Glomerular endothelial cell (primary cell): ENCODE measurements around the gene DUSP18. TPM values are rescaled to one million over a fixed set of nuclear protein-coding genes. Genes with fewer than 3 reads are reported as not detected.
A peak's percentile ranks its signal among the peaks of the same experiment; 100 is the strongest.
"Not testable (repeated sequence)": the region's sequence is repeated elsewhere in the genome, so short reads cannot be mapped to it uniquely, and the experiment has no call there.

Experiments used
- DNase-seq: peaks from one replicate; pipeline ENCODE4 v3.0.0-alpha.2; 2011; ENCODE audit warnings: low read depth, low spot score; ENCODE audit errors: extremely low read depth
- total RNA-seq: library from RNA; depleted of rRNA; stranded (reverse); fragments of >200 nt; gene quantifications from 2 replicates; pipeline ENCODE4 v1.2.3, GENCODE V29; 2015

The DUSP18 gene
- total RNA-seq, 1 donor from 2014 or later: 16.5 TPM

DNA sequence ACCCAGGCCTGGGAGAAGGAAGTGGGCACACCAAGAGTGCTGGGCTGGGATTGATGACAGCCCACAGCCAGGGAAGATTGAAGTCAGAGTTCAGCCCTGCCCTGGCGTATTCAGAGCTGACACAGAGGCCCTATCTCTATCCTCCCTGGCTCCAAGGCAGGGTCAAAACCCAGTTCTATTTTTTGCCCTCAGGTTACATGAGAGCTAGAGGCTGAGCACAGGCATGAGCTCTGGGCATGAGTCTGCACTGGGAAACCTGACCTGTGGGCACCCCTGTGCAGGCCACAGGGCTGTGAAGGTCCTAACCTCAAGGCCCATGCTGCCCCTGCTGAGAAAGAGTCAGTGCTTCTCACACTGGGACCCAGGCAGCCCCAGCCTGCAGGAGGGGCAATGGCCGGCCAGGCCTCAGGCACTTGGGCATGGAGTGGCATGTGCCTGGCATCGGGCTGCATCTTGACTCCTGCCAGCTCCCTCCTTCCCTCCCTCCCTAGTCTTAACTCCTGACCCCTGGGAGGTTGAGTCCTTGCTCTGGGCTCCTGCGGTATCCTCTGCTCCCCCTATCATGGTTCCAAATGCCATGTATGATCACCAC, 26.7 kb downstream of the DUSP18 start:
- DNase-seq: no peak

DNA sequence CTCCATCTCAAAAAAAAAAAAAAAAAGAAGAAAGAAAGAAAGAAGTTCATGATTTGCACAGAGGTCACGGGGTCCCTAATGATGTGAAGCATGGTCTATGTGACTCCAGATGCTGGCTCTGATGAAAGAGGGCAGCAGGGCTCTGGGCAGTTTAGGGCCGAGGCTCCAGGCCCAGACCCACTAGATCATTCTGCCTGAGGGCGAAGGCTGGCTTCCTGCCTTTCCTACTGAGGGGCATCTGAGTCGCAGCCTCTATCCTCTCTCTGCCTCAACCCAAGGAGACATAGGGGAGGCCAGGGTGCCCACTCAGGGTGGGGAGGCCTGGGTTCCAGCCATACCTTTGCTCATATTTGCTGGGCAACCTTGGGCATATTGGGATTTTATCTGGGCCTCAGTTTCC, 27.3 kb downstream of the DUSP18 start:
- no peak for DNase-seq

DNA sequence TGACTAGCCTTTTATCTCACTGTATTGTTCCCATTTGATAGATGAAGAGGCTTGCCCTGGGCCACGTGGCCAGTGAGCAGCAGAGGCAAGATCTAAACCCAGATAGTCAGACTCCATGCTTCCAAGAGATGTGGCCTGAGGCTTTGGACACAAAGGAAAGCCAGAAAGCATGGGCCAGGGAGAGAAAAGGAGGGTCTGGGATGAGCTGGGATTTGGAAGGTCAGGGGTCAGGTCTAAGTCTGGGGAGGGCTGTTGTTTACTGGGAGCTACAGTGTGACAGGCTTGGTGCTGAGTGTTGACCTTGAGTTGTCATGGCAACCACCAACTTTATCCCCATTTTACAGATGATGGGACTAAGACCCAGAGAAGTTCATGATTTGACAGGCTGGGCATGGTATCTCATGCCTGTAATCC, 30.0 kb downstream of the DUSP18 start:
- DNase-seq: no peak

GRCh38 chr22:30636226-30637077, 31.2 kb downstream of the DUSP18 start:
- DNase-seq: no peak

DNA sequence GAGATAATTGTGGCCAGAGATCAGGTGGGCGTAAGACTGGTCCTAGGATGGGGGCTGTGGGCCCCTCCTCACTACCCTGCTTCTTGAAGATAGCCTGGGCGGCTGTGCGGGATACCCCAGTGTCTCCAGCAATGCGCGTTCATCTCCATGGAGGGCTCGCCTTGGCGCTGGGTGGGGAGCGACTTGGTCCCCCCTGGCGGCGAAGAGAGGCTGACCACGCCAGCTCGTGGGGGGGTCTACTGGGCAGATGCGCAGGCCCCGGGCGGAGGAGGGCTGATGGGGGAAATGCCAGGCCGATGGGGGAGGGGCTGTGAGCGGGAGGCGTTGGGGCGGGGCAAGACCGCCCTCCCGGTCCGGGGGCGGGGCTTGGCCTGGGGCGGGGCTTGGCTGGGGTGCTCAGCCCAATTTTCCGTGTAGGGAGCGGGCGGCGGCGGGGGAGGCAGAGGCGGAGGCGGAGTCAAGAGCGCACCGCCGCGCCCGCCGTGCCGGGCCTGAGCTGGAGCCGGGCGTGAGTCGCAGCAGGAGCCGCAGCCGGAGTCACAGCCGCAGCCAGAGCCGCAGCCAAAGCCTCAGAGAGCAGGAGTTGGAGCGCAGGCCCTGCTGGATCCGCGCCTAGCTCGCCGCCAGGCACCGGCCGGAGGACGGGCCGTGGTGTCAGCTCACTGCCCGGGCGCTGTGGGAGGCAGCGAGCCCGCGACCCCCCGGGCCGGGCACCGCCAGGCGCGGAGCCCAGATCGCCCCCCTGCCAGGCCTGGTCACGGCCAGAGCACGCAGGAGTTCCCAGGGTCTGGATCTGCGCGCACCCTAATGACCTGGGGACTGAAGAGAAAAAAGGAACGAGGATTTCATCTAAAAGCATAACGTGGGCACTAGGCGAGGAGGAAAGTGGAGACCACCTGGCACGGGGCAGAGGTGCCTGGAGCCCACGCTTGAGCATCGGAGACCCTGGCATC, 32.1 kb downstream of the DUSP18 start, which contains the start of gene SLC35E4:
Gene SLC35E4, plus strand, starts transcription at position 509 of the 953 bp plus-strand sequence. CDS start 670 bp downstream, outside the sequence.
- DNase-seq: no peak

GRCh38 chr22:30634471-30635233, 33.0 kb downstream of the DUSP18 start:
- DNase-seq: peak; percentile 60

DNA sequence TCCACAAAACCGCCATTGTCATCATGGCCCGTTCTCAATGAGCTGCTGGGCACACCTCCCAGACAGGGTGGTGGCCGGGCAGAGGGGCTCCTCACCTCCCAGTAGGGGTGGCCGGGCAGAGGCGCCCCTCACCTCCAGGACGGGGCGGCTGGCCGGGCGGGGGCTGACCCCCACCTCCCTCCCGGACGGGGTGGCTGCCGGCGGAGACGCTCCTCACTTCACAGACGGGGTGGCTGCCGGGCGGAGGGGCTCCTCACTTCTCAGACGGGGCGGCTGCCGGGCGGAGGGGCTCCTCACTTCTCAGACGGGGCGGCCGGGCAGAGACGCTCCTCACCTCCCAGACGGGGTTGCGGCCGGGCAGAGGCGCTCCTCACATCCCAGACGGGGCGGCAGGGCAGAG, 36.2 kb downstream of the DUSP18 start:
- DNase-seq: not testable (repeated sequence)

GRCh38 chr22:30628491-30628890, 39.2 kb downstream of the DUSP18 start:
- DNase-seq: no peak

- no peak for DNase-seq
Measured at GRCh38 chr22:30627471-30627870, 40.2 kb downstream of the DUSP18 start.

DNA sequence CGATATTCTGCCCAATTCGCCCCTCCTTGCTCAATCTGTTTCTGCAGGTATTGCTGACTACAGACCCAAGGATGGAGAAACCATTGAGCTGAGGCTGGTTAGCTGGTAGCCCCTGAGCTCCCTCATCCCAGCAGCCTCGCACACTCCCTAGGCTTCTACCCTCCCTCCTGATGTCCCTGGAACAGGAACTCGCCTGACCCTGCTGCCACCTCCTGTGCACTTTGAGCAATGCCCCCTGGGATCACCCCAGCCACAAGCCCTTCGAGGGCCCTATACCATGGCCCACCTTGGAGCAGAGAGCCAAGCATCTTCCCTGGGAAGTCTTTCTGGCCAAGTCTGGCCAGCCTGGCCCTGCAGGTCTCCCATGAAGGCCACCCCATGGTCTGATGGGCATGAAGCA, 41.3 kb downstream of the DUSP18 start:
- no peak for DNase-seq

GRCh38 chr22:30619909-30620308, 47.8 kb downstream of the DUSP18 start:
- DNase-seq: not testable (repeated sequence)

DNA sequence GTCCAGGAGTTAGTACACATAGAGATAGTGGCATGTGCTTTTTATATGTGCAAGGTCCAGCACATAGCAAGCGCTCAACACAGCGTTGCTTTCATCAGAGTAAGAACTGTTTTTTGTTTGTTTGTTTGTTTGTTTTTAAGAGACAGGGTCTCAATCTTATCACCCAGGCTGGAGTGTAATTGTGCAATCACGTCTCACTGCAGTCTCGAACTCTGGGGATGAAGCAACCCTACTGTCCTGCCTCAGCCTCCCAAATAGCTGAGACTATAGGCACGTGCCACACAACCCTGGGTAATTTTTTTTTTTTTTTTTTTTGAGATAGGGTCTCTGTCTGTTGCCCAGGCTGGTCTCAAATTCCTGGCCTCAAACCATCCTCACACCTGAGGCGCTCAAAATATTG, 49.9 kb downstream of the DUSP18 start:
- no peak for DNase-seq

GRCh38 chr22:30615543-30615954, 52.1 kb downstream of the DUSP18 start:
- DNase-seq: no peak

DNA sequence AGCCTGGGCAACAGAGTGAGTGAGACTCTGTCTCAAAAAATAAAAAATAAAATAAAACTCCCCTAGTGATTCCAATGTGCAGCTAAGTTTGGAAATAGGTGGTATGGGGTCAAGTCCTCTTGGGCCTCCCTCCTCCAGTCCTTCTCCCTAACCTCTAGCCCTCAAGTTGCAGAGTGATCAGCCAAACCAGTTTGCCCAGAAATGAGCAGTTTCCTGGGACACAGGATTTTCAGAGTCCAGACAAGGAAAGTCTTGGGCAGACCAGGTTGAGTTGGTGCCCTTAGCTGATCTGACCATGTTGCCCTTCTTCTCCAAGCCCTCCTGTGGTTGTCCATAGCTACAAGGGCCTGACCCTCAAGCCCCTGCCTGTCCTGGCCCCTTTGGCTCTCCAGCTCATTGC, 52.8 kb downstream of the DUSP18 start:
- no peak for DNase-seq

GRCh38 chr22:30614268-30614667, 53.4 kb downstream of the DUSP18 start:
- DNase-seq: no peak

- DNase-seq: no peak
Measured at GRCh38 chr22:30612789-30613188, 54.9 kb downstream of the DUSP18 start.
